ENCODE data around the gene CRB1. TPM values are rescaled to one million over a fixed set of nuclear protein-coding genes. Genes with fewer than 3 reads are reported as not detected.

The CRB1 gene
- total and polyA plus RNA-seq, 9 of the 15 experiments (the other 6 are each of a cell fraction or from before 2014, with no cell fraction given), result 0.04 to 0.10 TPM; not detected in 7

GRCh38 chr1:197234581-197234980 is 33.5 kb upstream of the CRB1 start:
- intact Hi-C loops (cut with micrococcal nuclease), result no loop called here
- POLR2A ChIA-PET, result no interaction called here

GRCh38 chr1:197235355-197235754 is 32.7 kb upstream of the CRB1 start:
- Histone ChIP-seq H2AFZ (ENCODE audit: low read depth, low read length) (no peak overlapping the region), H3K9ac (ENCODE audit: insufficient read depth in 1 of 2, low read depth in 2 of 2, low read length in 2 of 2) (no peak overlapping the region), H3K9me1 (ENCODE audit: control insufficient read depth, insufficient read depth, low read length) (no peaks in the 10 kb centered on the region), H4K20me1 (replicated peaks; ENCODE audit: control insufficient read depth, insufficient read depth, low read length) (no peaks in the 10 kb centered on the region), H3K27ac (ENCODE audit: extremely low read depth, low read depth, low read length) (no peak overlapping the region), H3K4me1 (replicated peaks in 1 of 2; ENCODE audit: control insufficient read depth in 2 of 2, insufficient read depth in 2 of 2, low read length in 2 of 2) (no peaks in the 10 kb centered on the region), H3K27me3 (ENCODE audit: control insufficient read depth in 2 of 2, insufficient read depth in 2 of 2, low read length in 2 of 2) (no peaks in the 10 kb centered on the region), H3K9me3 (replicated peaks; ENCODE audit: control insufficient read depth, insufficient read depth, low read depth, low read length) (no peaks in the 10 kb centered on the region), H3K36me3 (ENCODE audit: control insufficient read depth, insufficient read depth, low read length) (no peaks in the 10 kb centered on the region), H3K4me3 (no peak overlapping the region), H3K4me2 (ENCODE audit: insufficient read depth, low read length) (no peak overlapping the region), H3K79me2 (ENCODE audit: control insufficient read depth, insufficient read depth, low read length) (no peaks in the 10 kb centered on the region)
- in situ Hi-C loops (cut with MboI), result no loop called here
- POLR2A ChIA-PET, result interaction anchor here (0.9 kb wide), 1 partner anchor 16 kb away, joined by 3 read pairs; no protein-coding TSS in a partner anchor
- no peak for TF ChIP-seq ZBTB9 (CRISPR knock-in tag; IDR thresholded peaks at IDR 0.05)
- no peak for TF ChIP-seq U2AF2 (optimal IDR thresholded peaks at IDR 0.05; ENCODE audit: low read depth, low read length)
- no peak for TF ChIP-seq IRF2 (CRISPR knock-in tag; IDR thresholded peaks at IDR 0.05)
- intact Hi-C loops (cut with micrococcal nuclease), result no loop called here
- no TSS peak for BruUV-seq (replicated peaks)
- CTCF ChIA-PET (ENCODE audit: low intra/inter-chr PET ratio), result no interaction called here
- ATAC-seq (no peak), FAIRE-seq (peak; percentile 6), DNase-seq (ENCODE audit: extremely low read depth in 1 of 4, low spot score in 3 of 4) (no peak)
- 3% methylated on average over 2 of the region's 2 CpGs for WGBS (ENCODE audit: insufficient coverage, low coverage, missing lambda C conversion rate)

More at GRCh38 chr1:197234581-197234980, 33.5 kb upstream of the CRB1 start:
- H3K4me3 ChIP-seq, result no peak overlapping the region
- H3K27ac ChIP-seq (ENCODE audit: extremely low read depth, low read depth, low read length), result no peak overlapping the region
- ATAC-seq, result no peak
- TF ChIP-seq MAFK (IDR thresholded peaks at IDR 0.05; ENCODE audit: low read length) (no peak), ZNF507 (tag; conservative IDR thresholded peaks at IDR 0.05) (no peak)
- no peaks in the 10 kb centered on the region for H3K4me1 ChIP-seq (replicated peaks in 1 of 2; ENCODE audit: control insufficient read depth in 2 of 2, insufficient read depth in 2 of 2, low read length in 2 of 2)
- no peak for FAIRE-seq
- H3K79me2 ChIP-seq (ENCODE audit: control insufficient read depth, insufficient read depth, low read length), result no peaks in the 10 kb centered on the region
- no peaks in the 10 kb centered on the region for H4K20me1 ChIP-seq (replicated peaks; ENCODE audit: control insufficient read depth, insufficient read depth, low read length)
- no peaks in the 10 kb centered on the region for H3K27me3 ChIP-seq (ENCODE audit: control insufficient read depth in 2 of 2, insufficient read depth in 2 of 2, low read length in 2 of 2)
- no peaks in the 10 kb centered on the region for H3K36me3 ChIP-seq (ENCODE audit: control insufficient read depth, insufficient read depth, low read length)
- no peak overlapping the region for H3K9ac ChIP-seq (ENCODE audit: insufficient read depth in 1 of 2, low read depth in 2 of 2, low read length in 2 of 2)
- no peaks in the 10 kb centered on the region for H3K9me3 ChIP-seq (replicated peaks; ENCODE audit: control insufficient read depth, insufficient read depth, low read depth, low read length)
- in situ Hi-C loops (cut with MboI), result no loop called here
- DNase-seq (ENCODE audit: extremely low read depth in 1 of 4, low spot score in 3 of 4), result no peak
- no peaks in the 10 kb centered on the region for H3K9me1 ChIP-seq (ENCODE audit: control insufficient read depth, insufficient read depth, low read length)
- CTCF ChIA-PET (ENCODE audit: low intra/inter-chr PET ratio), result no interaction called here
- 0% methylated on average over 1 of the region's 1 CpG for WGBS (ENCODE audit: insufficient coverage, low coverage, missing lambda C conversion rate)
- BruUV-seq (replicated peaks), result no TSS peak
- no peak overlapping the region for H2AFZ ChIP-seq (ENCODE audit: low read depth, low read length)
- no peak overlapping the region for H3K4me2 ChIP-seq (ENCODE audit: insufficient read depth, low read length)
